ENCODE results near the gene PRPF31. TPM values are rescaled to one million over a fixed set of nuclear protein-coding genes. Genes with fewer than 3 reads are reported as not detected.

PRPF31 gene
- total and polyA plus RNA-seq, 2 of the 4 experiments (the other 2 are of a cell fraction) = 65.4 to 66.1 TPM

DNA sequence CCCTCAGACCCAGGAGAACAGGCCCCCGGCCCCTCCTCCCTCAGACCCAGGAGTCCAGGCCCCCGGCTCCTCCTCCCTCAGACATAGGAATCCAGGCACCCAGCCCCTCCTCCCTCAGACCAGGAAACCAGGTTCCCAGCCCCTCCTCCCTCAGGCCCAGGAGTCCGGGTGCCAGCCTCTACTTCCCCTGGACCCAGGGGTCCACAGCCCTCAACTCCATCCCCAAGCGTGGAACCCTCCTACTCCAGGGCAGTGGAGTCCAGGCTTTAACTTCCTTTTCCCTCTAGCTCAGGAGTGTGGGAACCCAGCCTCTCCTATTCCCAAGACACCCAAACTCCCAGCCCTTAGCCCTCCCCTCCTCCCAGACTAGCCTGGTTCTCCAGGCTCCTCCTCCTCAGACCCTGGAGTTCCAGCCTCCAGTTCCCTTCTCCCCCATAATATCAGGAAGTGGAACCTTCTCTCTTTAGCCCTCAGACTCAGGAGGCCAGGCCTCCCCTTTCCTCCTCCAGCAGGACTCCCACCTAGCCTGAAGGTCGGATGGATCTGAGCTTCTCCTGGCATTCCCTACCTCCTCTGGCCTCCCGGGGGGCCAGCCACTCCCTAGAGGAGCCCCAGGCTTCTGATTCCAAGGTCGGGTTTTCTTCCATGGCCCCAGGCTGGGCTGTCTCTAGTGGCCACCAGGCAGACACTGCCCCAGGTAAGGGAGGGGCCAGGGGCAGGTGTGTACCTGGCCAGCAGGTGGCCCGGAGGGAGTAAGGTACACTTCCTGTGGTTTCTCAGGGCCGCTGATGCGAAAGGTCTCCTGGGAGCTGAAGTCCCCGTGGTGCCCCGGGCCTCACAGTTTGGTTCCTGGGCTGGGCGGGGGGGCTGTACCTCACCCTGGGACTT lies 57.2 kb downstream of the PRPF31 start, which contains the start of gene TMC4:
Gene TMC4 (minus strand): TSS at position 690 of the 888 bp plus-strand sequence. CDS start 43 bp downstream, at position 647.
- no peak within 1 kb of the TSS for H2BK5ac ChIP-seq (ENCODE audit: low read depth, low read length, poor library complexity, severe bottlenecking)
- peak within 1 kb of the TSS; percentile 72 for H2AK9ac ChIP-seq (replicated peaks; ENCODE audit: low read depth, low read length, poor library complexity)
- no peak within 1 kb of the TSS for H4K8ac ChIP-seq (ENCODE audit: low read depth in 2 of 2, low read length in 2 of 2)
- H3K9me3 ChIP-seq (ENCODE audit: control insufficient read depth, insufficient read depth, low read length) = no peaks in the 10 kb centered on the region
- H3K27me3 ChIP-seq (ENCODE audit: control insufficient read depth, insufficient read depth, low read length) = no peaks in the 10 kb centered on the region
- no peak within 1 kb of the TSS for H3K27ac ChIP-seq (ENCODE audit: insufficient read depth, low read length)
- no peak within 1 kb of the TSS for H2BK120ac ChIP-seq (ENCODE audit: low read depth, low read length)
- no peak within 1 kb of the TSS for H3K18ac ChIP-seq (ENCODE audit: low read depth, low read length)
- no peak within 1 kb of the TSS for H3K4ac ChIP-seq (ENCODE audit: low read depth, low read length)
- 43% methylated on average over 4 of the region's 13 CpGs; no CpG with 5 or more reads in 1 of the 2 experiments for WGBS, 2 experiments (ENCODE audit: extremely low coverage in 2 of 2, insufficient read length in 1 of 2)
- H3K14ac ChIP-seq (replicated peaks; ENCODE audit: low read depth, low read length) = no peak within 1 kb of the TSS
- H4K20me1 ChIP-seq (ENCODE audit: insufficient read depth, low read length) = no peaks in the 10 kb centered on the region; the same call in 1 of the 2 replicates
- H2AFZ ChIP-seq (replicated peaks; ENCODE audit: low read length, poor library complexity) = peak within 1 kb of the TSS; percentile 75
- H2BK20ac ChIP-seq (ENCODE audit: low read depth, low read length) = no peak within 1 kb of the TSS
- H3K36me3 ChIP-seq (ENCODE audit: control insufficient read depth, insufficient read depth, low read length) = peaks cover 6% of the 10 kb centered on the region; the same call in 1 of the 2 replicates
- dilution Hi-C loops (cut with HindIII; ENCODE audit: low sequenced_read_pairs, unreplicated experiment) (no loop called here), intact Hi-C loops (cut with micrococcal nuclease) (no loop called here), in situ Hi-C loops (cut with MboI; ENCODE audit: low sequenced_read_pairs) (no loop called here)
- H3K23ac ChIP-seq (ENCODE audit: low read depth, low read length) = no peak within 1 kb of the TSS
- ATAC-seq (ENCODE audit: low read depth) = peak; percentile 55
- TF ChIP-seq, protein P1, sequence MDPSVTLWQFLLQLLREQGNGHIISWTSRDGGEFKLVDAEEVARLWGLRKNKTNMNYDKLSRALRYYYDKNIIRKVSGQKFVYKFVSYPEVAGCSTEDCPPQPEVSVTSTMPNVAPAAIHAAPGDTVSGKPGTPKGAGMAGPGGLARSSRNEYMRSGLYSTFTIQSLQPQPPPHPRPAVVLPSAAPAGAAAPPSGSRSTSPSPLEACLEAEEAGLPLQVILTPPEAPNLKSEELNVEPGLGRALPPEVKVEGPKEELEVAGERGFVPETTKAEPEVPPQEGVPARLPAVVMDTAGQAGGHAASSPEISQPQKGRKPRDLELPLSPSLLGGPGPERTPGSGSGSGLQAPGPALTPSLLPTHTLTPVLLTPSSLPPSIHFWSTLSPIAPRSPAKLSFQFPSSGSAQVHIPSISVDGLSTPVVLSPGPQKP (IDR thresholded peaks at IDR 0.05; ENCODE audit: borderline replicate concordance, low read depth, low read length) = no peak
- TF ChIP-seq NFE2L2 (IDR thresholded peaks at IDR 0.05; ENCODE audit: low read depth, low read length) = no peak
- TF ChIP-seq MAZ (IDR thresholded peaks at IDR 0.05; ENCODE audit: borderline replicate concordance, low read depth, low read length) = no peak
- no peak for TF ChIP-seq MAFK (IDR thresholded peaks at IDR 0.05; ENCODE audit: low read depth, low read length)
- no peak for TF ChIP-seq CHD1 (IDR thresholded peaks at IDR 0.05; ENCODE audit: low read depth, low read length)
- TF ChIP-seq MXI1 (IDR thresholded peaks at IDR 0.05; ENCODE audit: borderline replicate concordance, low read depth, low read length) = no peak
- TF ChIP-seq, protein P2, sequence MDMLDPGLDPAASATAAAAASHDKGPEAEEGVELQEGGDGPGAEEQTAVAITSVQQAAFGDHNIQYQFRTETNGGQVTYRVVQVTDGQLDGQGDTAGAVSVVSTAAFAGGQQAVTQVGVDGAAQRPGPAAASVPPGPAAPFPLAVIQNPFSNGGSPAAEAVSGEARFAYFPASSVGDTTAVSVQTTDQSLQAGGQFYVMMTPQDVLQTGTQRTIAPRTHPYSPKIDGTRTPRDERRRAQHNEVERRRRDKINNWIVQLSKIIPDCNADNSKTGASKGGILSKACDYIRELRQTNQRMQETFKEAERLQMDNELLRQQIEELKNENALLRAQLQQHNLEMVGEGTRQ (IDR thresholded peaks at IDR 0.05; ENCODE audit: low read depth, low read length) = no peak
- TF ChIP-seq RAD21 (IDR thresholded peaks at IDR 0.05; ENCODE audit: low read length) = no peak
- no peak for TF ChIP-seq CEBPB (IDR thresholded peaks at IDR 0.05; ENCODE audit: low read depth, low read length)
- no peak for TF ChIP-seq FOS (IDR thresholded peaks at IDR 0.05; ENCODE audit: low read depth, low read length)
- TF ChIP-seq RCOR1 (IDR thresholded peaks at IDR 0.05; ENCODE audit: insufficient replicate concordance, low read length) = no peak
- TF ChIP-seq POLR2A (IDR thresholded peaks at IDR 0.05; ENCODE audit: low read depth, low read length) = no peak
- TF ChIP-seq SMC3 (IDR thresholded peaks at IDR 0.05; ENCODE audit: low read depth, low read length) = no peak
- 0 out of 2 replicates have a peak within 1 kb of the TSS, but pooled peaks have one; percentile 15 for H2AK5ac ChIP-seq (ENCODE audit: low read depth, low read length)
- H4K5ac ChIP-seq (ENCODE audit: low read depth, low read length) = no peak within 1 kb of the TSS
- no TSS peak for BruUV-seq (replicated peaks)
- H3K4me1 ChIP-seq (ENCODE audit: control insufficient read depth, insufficient read depth, low read length) = no peaks in the 10 kb centered on the region
- no peak within 1 kb of the TSS for H3K4me3 ChIP-seq (ENCODE audit: insufficient read depth, low read depth, low read length)
- no peak within 1 kb of the TSS for H3K4me2 ChIP-seq (ENCODE audit: low read depth, low read length)
- H4K91ac ChIP-seq (ENCODE audit: insufficient read depth, low read depth, low read length) = no peak within 1 kb of the TSS
- H3K79me1 ChIP-seq (ENCODE audit: low read depth in 1 of 2, low read length in 2 of 2) = no peaks in the 10 kb centered on the region; a peak in 1 of 4 replicates
- no peak within 1 kb of the TSS for H2BK15ac ChIP-seq (ENCODE audit: low read depth, low read length)
- POLR2A ChIA-PET (ENCODE audit: unreplicated experiment) = no interaction called here
- no peak for DNase-seq
- no peaks in the 10 kb centered on the region for H3K9me1 ChIP-seq (ENCODE audit: insufficient read depth, low read length)
- no peak within 1 kb of the TSS for H3K56ac ChIP-seq (ENCODE audit: extremely low read depth, insufficient read depth, low read length)
- H3K9ac ChIP-seq (ENCODE audit: low read depth, low read length) = no peak within 1 kb of the TSS
- CTCF ChIA-PET = no interaction called here
